Stomach (tissue), 4 donors: Measurements from ENCODE around the gene PRKCZ.

ENCODE experiments used
- POLR2A ChIP-seq, 4 donors: fragments of 450-650 bp; IDR thresholded peaks; one replicate each; pipeline ENCODE4 v1.6.1; 2016; ENCODE audit warnings: antibody characterized with exemption in 4 of 4, control low read depth in 2 of 4, mild to moderate bottlenecking in 1 of 4, moderate library complexity in 1 of 4
- POLR2AphosphoS5 ChIP-seq, 3 donors: sonication (generic); formaldehyde crosslinking; IDR thresholded peaks; one replicate each; pipeline ENCODE4 v1.6.1; 2016; ENCODE audit warnings: antibody characterized with exemption in 3 of 3
- TF ChIP-seq, protein P1 (sequence below), 7 experiments: fragments of 450-650 bp in 4 of 7; fragments of 200-600 bp in 3 of 7; sonication (generic) in 3 of 7; IDR thresholded peaks; one replicate each; pipeline ENCODE4 v1.5.1; 2016 to 2019; ENCODE audit warnings: antibody characterized with exemption in 7 of 7, control low read depth in 2 of 7, mild to moderate bottlenecking in 1 of 7

- TF ChIP-seq, protein P1, sequence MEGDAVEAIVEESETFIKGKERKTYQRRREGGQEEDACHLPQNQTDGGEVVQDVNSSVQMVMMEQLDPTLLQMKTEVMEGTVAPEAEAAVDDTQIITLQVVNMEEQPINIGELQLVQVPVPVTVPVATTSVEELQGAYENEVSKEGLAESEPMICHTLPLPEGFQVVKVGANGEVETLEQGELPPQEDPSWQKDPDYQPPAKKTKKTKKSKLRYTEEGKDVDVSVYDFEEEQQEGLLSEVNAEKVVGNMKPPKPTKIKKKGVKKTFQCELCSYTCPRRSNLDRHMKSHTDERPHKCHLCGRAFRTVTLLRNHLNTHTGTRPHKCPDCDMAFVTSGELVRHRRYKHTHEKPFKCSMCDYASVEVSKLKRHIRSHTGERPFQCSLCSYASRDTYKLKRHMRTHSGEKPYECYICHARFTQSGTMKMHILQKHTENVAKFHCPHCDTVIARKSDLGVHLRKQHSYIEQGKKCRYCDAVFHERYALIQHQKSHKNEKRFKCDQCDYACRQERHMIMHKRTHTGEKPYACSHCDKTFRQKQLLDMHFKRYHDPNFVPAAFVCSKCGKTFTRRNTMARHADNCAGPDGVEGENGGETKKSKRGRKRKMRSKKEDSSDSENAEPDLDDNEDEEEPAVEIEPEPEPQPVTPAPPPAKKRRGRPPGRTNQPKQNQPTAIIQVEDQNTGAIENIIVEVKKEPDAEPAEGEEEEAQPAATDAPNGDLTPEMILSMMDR (IDR thresholded peaks at IDR 0.05) = no peak
- TF ChIP-seq POLR2A (IDR thresholded peaks at IDR 0.05) (no peak), POLR2AphosphoS5 (IDR thresholded peaks at IDR 0.05) (no peak)
Measured at GRCh38 chr1:2043886-2044285, 6.3 kb upstream of the PRKCZ start.
